HuH-7.5 (cell line): ENCODE measurements around the gene RXRA.

ENCODE experiments used
- DNase-seq: peaks from one replicate; pipeline ENCODE4 v3.0.0; 2011; ENCODE audit warnings: low spot score

RXRA gene

DNA sequence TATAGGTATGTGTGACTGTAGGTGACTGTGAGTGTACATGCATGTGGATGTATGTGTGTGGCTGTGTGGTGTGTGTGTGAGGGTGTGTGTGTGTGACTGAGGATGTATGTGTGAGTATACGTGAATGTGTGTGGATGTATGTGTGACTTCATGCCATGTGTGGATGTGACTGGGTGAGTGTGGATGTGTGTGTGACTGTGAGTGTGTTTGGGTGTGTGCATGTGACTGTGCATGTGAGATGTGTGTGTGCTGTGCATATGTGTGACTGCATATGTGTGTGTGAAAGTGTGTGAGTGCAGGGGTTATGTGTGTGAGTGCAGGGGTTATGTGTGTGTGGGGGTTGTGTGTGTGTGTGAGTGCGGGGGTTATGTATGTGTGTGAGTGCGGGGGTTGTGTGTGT, 42.3 kb downstream of the RXRA start:
- no peak for DNase-seq

DNA sequence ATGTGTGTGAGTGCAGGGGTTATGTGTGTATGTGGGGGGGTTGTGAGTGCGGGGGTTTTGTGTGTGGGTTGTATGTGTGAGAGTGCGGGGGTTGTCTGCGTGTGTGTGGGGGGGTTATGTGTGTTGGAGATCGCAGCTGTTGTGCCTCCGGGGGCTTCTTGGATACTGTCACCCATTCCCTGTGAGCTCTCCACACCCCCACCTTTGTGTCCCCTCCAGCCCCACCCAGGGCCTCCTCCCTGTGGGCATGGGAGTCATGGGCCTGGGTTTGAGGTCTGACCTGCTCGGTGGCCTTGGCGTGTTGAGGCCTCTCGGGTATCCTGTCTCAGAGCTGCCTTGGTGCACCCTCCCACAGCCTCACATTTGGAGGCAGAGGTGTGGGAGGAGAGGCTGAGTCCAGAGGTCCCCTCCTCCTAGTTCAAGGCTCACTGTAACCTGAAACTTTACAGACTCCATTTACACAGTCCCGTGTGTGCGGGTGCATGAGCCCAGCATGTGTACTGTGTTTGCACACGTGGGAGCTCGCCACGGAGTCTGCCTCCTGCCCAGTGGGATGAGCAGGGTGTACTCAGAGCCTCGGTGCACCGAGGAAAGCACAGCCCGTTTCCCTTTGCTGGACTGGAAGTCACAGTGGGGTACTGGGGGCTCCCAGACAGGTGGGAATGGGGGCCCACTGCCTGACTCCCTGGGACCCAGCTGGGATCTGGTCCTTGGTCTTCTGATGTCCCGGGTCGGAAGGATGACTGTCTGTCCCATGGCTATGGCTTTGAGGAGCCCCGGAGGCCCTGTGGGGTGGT, 43.4 kb downstream of the RXRA start:
- no peak for DNase-seq

DNA sequence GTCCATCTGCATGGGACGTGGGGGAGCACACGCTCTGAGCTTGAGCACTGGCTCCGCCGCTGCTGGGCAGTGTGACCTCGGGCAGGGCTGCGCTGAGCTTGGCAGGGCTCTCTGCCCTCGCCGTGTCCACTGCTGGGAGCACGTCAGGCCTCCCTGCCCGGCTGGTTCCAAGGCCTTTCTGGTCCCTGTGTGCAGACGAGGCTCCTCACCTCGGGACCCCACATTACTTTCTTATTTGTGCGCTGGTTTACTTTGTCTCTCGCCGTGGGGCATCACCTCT, 43.9 kb downstream of the RXRA start:
- no peak for DNase-seq

DNA sequence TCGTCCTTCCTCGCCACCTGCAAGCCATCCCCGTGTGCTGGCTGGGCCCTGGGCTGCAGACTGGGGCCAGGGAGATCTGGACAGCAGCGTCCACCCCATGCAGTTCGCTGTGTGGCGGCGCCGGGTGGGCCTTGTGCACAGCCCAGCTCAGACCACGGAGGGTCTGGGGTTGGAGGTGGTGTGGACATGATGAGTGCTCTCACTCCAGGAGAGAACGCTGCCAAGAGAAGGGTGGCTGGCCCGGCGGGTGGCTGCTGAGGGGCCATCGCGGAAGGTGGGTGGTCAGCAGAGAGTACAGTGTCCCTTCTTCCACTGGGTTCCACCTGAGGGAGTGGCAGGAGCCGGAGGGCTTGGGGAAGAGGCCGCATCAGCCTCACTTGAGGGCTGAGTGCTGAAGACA, 44.4 kb downstream of the RXRA start:
- no peak for DNase-seq

DNA sequence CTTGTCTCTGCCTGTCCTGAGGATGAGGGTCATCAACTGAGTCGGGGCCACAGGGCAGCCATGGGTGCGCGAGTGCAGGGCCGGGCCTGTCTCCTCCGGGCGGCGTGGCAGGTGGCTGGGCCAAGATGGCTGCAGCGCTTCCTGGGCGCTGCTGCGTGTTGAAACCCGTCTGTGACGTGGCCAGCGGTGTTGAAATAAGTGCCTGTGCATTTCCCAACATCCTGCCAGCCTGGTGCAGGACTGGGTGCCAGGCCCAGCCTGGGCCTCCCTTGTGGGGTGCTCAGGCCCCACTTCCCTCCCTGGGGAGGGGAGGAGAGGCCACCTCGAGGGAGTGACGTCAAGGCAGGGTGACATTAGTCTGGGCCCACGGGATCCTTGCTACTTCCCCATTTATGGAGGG, 45.5 kb downstream of the RXRA start:
- no peak for DNase-seq

DNA sequence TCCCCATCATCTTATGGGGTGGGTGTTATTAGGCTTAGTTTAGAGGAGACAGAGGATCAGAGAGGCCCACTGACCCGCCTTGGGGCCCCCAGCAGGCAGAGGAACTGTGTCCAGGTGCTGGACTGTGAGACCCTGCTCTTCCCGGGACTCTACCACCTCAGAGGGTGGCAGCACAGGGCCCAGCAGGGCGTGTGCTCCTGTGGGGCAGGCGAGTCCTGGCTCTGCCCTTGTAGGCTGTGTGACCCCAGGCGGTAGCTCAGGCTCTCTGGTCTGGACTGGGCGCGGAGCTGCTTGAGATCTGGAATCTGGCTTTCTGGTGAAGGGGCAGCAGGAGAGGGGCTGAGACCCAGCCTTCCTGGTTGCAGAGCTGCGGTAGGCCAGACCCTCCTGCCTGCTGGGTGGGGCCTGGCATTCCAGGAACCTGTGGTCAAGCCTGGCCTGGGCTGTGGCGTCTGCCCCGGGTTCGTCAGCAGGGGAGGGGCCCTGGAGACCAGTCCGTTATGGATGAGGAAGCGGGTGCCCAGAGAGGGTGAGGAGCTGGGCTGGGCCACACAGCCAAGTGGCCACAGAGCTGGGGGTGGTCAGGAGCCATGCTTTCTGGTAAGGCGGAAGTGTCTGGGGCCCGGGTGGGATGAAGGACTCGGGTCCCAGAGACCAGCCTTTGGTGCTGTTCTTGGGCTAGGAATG, 46.5 kb downstream of the RXRA start:
- DNase-seq: no peak

DNA sequence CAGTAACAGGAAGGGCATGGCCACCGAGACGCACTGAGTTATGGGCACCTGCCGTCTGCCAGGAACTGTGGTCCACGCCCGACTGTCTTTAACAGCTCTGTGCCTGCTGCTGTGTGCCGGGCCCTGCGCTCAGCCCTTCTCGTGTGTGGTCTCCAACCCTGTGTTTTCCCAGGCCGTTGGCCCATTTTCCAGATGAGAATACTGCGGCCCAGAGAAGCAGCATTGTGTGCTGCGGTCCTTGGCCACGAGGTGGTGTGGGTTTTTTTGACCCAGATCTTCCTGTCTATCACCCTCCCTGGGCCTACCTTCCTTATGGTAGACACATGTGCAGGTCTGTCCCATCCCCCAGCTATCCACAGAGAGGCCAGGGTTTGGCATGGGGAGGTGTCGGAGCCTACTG, 47.0 kb downstream of the RXRA start:
- no peak for DNase-seq

DNA sequence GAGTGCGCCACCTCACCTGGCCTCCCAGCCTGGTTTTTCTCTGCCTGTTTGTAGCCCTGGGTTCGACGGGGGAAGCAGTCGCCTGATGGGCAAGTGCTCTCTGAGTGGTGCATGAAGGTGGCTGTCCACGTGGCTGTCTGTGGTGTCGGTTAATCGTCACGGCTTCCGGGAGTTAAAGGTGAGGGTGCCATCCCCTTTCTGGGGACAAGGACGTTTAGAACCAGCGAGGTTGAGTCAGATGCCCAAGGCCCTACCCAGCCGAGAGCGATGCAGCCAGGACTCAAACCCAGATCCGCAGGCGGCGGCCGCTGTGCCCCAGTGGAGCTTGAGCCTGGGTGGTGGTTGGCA, 47.7 kb downstream of the RXRA start:
- no peak for DNase-seq

DNA sequence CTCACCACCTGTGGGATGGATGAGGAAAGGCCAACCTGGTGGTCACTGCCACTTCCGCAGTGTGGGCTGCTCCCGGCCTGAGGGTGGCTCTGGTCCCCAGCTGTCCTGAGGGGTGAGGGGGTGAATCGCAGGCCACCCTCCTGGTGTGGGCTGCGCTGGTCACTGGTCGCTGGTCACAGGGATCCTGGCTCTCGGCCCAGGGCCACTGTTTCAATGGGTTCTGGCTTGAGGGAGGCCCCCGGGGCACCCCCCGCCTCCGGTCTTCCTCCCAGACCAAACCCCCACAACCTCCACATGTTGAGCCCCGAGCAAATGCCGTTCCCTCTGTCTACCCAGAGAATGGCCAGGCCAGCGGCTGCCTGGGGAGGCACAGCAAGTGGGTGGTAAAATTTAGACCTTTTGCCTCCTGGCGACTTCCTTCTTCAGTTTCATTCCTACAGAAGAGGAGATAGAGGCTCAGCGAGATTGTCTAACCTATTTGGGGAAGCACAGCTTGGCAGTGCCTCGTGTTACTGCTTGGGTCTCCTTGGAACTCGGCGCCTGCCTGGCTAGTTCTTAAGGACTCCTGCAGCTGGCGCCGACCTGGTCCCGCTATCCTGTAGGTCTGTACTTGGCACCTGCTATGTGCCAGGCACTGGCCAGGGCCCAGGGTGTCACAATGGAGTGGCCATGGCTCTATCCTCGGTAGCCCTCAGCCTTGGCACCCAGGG, 48.2 kb downstream of the RXRA start:
- DNase-seq: no peak

DNA sequence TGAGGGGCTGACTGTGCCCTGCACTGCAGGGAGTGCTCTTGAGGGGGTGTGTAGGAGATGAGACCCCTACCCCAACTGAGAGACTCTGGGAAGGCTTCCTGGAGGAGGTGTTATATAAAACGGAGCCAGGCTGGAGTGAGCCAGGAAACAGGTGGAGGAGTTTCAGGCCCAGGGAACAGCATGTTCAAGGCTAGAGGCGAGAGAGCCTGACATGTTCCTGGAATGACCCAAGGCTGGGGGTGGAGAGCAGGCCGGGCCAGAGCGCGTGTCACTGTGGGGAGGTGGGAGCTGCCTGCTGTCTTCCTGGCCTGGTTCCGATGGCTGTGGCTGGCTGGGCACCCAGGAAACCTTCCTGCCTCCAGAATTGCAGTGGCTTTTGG, 48.7 kb downstream of the RXRA start:
- no peak for DNase-seq

DNA sequence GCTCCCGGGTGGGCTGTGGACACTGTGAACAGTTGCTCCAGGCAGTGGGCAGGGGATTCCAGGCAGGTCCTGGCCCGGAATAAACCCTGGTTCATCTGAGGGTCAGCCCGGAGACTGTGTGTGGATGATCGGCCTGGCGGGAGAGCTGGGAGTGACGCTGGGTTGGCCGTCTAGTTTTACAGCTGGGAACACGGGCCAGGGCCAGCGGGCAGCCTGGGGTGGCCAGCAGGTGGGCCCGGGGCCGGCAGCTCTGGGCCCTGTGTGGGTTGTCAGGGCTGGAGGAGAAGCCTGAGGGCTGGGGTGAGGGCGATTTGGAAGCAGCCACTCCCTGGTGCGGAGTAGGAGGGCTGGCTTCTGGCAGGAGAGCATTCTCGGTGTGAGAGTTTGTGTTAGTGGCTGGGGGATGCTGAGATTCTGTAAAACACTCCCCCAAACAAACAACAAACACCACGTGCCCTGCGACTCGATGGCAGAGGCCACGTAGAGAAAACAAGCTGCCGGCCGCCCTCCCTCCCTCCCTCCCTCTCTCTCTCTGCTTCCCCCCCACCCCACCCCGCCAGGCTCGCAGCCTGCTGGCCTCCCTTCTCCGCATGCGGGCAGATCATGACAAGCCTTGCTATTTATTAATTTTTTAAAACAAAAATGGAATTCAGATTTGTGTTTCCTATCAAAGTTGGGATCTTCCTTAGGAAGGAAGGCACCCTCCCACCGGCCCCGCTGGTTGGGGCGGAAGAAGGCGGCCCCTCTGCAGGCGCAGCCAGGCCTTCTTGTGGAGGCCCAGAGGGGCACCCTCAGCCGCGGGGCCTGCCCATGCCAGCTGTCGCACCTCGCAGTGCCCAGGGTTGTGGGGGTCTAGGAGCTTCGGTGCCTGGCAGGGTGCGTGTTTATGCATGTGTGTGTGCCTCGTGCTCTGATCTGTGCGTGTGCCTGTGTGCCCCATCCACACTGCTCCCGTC, 49.5 kb downstream of the RXRA start:
- no peak for DNase-seq

DNA sequence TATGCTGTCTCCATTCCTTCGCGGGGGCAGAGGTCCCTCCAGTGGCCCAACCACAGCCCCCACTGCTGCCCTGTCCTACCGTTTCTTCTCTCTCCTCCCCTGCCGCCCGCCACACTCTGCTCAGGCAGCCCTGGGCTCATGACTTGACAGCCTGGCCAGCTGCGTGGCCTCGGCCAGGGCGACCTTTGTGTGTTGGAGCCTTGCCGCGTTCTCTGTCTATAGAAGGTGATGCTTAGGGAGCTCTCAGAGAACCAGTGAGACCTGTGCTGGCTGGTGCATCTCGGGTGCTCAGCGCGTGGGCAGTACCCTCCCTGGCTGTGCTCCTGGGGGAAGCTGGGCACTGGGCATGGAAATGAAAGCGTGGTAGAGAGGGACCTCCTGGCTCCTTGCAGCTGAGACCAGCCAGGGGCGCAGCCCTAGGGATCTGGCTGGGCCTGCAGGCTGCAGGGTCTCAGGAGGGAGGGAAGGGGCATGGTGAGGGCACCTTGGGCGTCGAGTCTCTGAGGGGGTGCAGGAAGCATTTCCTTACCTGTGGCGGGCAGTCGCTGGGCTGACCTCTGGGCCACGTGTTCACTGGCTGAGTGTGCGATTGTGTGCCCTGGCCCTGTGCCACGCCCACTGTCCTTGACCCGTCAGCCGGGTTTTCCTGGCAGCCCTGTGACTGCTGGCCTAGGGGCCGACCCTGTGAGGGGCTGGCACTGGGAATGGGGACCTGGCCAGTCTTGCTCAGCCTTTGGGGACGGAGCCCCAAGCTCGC, 50.3 kb downstream of the RXRA start:
- no peak for DNase-seq

DNA sequence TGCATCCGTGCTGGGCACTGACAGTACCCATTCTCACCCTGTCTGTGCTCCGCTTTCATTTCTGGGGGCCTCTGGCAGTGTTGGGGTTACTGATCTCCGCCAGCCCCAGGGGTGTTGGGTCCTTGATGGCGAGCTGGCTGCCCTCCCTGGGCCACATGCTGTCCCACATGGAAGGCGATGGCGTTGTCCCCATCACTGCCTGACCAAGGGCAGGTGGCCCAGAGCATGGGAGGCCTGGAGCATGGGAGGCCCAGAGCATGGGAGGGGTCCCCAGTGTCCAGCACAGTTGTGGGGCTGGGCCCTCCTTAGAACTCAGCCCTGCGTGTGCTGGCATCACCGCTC, 50.9 kb downstream of the RXRA start:
- DNase-seq: no peak

DNA sequence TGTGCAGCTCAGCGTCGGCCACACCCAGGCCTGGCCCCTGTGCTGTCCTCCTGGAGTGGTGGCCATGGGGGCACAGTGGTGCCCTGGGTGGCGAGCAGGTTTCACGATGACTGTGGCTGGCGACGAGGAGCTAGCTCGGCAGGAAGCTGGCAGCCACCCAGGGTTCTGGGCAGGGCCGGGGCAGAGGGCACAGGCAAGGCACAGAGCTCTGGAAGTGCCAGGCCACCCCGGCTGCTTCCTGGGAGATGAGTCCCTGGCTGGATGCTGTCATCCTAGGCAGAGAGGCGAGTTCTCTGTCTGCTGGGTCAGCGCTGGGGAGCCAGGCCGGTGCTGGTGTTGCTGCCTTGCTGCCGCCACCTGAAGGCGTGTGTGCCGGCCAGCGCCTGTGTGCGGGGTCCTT, 51.7 kb downstream of the RXRA start:
- no peak for DNase-seq

DNA sequence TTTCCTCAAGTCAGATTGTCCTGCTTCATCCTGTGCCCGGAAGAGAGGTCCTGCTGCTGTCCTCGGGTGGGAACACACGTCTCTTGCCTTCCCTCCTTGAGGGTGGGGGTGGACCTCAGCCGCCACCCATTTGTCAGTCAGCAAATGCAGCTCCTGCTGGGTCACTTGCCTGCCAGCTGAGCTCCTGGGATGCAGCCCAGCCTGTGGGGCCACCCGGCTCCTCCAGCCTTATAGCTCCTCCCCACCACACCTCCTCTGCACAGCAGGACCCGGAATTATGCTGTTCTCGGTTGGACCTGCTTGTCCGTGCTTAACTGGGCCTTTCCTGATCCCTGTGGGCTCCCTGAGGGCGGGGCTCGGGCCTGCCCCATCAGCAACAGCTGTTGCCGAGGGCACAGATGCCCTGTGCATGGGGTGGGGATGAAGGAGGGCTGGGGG, 52.7 kb downstream of the RXRA start:
- DNase-seq: no peak

DNA sequence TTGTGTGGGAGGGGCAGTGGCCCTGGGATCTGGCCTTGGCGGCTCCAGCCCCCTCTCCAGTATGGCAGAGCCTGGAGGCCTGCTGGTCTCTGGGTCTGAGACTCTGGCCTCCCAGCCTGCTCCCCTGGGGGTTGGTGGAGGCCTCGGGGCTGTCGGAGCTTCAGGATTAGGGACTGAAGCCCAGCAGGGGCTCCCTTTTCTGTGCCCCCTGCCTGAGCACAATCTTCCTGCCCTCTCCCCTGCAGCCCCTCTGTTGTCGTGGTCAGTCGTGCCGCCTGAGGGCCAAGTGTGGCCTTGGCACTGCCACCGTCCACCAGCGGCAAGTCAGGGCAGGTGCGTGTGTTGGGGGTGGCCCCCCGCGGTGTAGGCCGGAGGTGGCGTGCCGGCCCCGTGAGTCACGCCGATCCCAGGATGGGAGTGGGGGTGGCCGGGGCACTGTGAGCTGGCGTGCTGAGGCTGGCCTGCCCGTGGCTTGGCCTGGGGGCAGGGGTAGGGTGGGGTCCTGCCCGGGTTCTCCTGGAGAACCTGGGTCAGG, 53.6 kb downstream of the RXRA start:
- no peak for DNase-seq

DNA sequence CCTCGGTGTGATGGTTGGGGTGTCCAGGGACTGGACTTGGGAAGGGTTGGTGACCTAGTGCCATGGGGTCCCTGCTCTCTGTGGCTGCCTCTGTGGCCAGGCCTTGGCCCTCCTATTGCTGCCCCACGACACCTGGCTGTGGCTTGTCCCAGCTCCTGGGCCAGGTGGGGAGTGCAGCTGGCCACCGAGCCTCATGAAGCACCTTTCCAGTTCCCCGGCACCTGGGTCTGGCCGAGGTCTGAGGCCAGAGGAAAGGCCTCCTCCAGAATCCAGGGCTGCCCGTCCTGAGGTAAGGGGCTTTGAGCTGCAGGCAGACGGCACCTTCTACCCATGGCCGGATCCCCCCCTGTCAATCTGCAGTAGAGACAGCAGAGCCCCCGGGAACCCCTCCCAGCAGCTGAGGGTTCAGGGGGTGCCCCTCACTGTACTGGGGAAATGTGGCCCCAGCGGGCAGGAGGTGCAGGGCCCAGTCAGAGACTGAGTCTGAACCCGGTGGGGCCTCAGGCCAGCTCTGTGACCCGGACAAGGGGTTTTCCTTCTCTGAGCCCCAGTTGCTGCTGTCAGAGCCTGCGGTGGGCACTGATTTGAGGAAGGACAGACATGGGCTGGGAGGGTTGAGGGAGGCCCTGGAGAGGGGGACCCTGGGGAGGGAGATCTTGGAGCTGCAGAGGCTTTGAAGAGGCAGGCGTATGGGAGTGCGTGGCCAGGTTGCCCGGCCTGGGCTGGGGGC, 54.5 kb downstream of the RXRA start:
- DNase-seq: no peak

DNA sequence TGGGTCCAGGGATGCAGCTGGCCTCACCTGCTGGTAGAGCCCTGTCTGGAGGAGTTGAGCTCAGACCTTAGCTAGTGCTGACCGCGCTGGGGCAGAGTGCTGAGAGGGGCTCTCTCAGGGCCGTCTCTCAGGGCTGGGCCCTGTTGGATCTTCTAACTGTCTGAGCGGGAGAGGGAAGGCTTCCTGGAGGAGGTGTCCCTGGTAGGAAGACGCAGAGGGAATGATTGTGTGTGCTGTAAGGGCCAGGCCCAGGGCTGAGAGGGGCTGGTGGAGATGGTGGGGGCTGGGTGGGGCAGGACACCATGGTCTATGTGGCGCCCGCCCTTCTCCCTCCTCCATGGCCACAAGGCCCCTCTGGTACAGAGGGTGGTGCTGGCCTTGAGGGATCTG, 55.0 kb downstream of the RXRA start:
- DNase-seq: no peak

DNA sequence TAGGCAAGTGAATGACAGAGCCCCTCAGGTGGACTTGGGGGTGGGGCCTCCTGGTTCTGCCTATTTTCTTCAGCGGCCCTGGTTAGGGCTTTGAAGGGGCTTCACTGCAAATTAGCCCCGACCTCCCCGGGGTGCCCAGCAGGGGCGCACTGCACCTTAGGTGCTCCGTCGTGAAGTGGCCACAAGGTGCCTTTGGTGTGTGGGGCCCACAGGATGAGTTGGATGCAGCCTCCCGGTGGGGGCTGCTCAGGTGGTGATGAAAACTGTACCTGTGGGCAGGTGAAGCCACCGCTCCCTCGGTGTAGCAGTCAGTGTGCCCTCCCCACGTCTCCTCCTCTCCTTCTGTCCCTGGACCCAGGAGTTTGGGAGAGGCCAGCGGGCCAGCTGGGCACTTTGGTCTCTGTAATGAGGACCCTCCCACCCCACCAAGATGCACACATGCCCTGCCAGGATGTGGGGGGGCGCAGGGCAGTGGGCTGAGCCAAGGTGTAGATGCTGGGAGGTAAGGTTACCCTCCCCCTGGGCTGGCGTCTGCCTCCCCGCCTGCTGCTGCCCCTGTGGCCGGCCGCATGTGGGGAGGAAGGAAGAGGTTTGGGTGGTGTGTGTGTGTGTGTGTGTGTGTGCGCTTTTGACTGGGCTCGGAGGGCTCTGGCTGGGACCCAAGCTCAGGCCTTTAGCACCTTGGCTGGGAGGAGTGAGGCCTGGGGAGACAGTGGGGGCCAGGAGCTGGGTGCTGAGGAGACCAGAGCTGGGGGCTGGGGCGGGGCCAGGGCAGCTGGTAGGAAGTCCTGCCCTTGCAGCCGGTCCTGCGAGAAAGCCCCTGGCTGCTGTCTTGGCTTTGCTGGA, 55.6 kb downstream of the RXRA start:
- DNase-seq: no peak

DNA sequence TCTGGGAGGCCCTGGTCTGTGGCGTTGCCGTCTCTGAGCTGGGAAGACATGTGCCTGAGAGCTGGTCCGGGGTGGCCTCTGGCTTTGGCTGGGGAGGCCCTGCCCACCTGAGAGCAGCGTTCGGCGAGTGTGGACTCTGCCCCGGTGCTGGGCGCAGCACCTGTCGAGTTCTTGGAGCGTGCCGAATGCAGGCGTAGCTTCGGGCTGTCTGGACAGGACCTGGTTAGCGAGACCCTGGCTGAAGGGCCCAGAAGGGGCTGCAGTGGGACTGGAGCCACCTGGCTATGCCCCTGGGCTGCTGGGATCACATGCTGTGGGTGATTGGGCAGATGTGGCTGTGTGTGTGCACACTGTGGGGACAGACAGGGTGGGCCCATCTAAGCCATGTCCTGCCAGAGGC, 56.5 kb downstream of the RXRA start:
- DNase-seq: no peak
